Ecto neural progenitor cell (in vitro differentiated cells): Measurements from ENCODE around the gene CFAP410.
"Not testable (repeated sequence)": the region's sequence is repeated elsewhere in the genome, so short reads cannot be mapped to it uniquely, and the experiment has no call there.

Experiments
- DNase-seq: peaks from one replicate; pipeline ENCODE4 v3.0.0-alpha.2; 2018; ENCODE audit warnings: low spot score

CFAP410 gene

DNA sequence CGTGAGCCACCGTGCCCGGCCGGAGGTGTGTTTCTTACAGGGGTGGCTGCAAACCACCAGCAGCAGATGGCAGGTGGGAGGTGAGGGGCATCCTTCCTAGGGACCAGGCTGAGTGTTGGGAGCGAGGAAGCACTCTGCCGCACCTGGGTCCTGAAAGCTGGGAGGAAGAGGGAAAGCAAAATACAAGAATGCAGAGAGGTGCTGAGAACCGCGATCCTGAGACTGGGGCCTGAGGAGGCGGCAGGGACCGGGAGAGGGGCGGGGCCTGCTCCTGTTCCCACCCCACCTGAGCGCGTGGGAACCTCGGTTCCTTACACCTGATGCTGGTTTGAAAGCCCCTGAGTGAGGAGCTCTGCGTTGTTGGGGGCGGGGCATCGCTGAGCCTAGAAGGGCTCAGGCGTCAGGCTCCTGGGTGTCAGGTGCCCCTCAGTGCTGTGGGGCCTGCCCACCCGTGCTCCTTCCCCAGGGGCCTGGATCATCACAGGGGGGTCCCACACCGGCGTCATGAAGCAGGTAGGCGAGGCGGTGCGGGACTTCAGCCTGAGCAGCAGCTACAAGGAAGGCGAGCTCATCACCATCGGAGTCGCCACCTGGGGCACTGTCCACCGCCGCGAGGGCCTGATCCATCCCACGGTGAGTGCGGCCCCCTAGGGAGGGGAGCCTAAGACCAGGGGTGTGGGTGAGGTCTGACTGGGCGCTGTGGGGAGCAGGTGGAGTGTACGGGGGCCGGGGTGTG, 29.7 kb upstream of the CFAP410 start:
- peak; percentile 53 for DNase-seq

DNA sequence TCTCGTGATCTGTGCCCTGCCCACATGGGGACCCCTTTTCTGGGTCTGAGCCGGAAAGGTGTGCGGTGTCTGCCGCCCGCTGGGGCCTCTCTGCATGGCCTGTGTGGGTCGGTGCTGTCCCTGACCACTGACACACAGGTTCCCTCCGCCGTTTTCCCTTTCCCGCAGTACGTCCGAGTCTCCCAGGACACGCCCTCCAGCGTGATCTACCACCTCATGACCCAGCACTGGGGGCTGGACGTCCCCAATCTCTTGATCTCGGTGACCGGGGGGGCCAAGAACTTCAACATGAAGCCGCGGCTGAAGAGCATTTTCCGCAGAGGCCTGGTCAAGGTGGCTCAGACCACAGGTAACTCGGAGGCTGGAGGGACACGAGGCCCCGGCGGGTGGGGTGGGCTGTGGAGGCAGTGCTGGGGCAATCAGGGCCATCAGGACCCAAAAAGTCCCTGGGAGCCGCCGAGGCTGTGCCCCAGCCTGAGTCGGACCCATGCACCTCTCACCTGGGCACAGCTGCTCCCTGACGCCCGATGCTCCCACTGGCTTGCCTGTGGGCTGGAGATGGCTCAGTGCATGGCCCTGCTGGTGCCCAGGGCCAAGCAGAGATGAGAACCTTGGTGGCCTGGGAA, 27.5 kb upstream of the CFAP410 start:
- no peak for DNase-seq

DNA sequence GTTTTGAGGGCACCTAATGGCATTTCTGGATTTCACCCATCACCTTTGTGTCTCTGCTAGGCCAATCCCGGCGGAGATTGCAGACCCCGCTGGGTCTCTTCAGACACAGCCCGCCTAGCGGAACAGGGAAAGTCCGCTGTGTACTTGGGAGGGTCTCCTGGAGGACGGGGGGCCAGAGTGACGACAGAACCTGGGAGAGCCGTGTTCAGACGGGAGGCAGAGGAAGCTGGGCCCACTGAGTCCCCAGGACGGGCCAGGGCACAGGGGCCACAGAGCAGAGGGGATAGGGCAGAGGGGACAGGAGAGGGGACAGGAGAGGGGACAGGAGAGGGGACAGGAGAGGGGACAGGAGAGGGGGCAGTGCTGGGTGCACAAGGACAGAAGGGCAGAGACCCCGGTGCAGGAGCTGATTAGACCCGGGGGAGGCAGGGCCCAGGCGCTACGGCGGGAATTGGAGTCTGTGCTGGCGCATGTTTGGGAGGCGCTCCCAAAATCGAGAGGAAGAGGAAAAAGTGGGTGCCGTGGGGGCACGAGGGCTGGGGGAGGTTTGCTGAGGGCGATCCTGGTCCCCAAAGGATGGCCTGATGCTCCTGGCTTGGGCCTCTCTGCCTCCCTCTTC, 26.9 kb upstream of the CFAP410 start:
- DNase-seq = peak; percentile 39

DNA sequence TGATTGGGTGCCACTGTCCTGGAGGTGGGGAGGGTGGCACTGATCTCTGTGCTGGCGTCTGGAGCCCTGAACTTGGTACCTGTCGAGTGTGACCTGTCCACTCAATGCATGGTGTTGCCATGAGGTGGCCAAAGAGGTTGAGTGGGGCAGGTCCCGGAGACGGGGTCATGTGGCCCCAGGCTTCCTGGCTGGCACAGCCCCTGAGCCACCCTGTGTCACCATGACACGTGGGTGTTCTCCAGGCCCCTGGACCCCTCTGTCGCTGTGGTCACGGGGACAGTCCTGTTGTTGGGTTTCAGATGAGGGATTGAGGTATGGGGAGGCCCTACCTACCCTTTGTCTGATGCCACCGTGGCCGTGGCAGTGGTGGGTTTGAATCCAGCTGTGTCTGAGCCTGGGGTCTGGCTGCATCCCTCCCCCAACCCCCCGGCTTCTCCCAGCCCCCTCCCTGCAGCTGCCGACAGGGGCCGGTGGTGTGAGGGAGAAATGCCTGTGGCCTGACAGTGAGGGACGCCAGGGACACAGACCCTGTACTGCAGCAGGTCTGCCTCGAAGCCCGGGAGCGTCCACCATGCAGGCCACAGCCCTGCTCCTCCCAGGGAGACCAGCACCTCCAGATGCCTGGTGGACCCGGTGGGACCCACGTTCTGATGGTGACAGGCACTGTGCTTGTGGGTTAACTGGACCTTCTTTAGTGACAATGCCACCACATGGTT, 26.2 kb upstream of the CFAP410 start:
- DNase-seq = peak; percentile 42

DNA sequence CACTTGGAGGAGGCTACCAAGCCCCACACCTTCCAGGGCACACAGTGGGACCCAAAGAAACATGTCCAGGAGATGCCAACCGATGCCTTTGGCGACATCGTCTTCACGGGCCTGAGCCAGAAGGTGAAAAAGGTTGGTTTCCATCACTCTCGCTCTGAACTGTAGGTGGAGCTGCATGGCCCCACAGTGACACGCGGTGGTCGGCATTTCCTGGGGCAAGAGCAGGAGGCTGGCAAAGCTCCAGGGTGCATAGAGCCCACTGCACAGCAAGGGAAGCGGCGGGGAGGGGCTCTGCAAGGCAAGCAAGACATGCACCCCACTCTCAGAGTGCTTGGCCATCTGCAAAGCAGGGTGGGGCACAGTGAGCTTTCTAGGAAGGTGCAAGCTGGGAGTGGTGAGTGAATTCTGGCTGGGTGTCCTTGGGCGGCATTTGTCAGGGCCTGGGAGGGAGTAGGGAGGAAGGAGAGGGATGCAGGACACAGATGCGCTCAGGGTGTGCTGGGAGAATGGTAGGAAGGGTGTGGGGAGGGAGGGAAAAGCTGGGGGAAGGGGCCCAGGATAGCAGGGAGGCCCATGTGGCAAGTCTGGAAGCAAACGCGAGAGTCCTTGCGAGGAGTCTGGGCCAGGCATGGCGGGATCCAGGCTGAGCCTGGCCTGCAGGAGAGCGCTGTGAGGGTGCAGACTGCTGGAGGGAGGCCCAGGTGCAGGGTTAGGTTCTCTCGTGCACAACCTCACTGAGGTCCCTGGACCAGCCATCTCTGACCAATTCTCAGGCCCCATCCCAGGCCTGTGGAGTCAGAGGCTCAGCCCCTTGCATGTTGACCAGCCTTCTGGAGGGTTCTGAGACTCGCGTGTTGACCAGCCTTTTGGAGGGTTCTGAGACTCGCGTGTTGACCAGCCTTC, 25.2 kb upstream of the CFAP410 start:
- DNase-seq = peak; percentile 46

DNA sequence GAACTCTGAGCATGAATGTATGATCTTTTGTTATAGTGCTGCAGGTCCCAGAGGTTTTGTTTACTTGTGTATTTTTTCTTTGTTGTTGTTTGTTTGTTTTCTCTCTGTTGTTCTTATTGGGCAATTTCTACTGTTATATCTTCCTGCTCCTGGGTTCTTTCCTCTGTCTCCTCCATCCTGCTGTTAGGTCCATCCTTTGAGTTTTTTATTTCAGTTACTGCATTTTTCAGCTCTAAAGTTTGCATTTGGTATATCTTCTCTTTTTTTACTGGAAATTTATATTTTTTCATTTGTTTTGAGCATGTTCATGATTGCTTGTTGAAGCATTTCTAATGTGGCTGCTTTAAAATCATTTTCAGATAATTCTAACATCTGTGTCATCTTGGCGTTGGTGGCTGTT, 24.1 kb upstream of the CFAP410 start:
- no peak for DNase-seq

DNA sequence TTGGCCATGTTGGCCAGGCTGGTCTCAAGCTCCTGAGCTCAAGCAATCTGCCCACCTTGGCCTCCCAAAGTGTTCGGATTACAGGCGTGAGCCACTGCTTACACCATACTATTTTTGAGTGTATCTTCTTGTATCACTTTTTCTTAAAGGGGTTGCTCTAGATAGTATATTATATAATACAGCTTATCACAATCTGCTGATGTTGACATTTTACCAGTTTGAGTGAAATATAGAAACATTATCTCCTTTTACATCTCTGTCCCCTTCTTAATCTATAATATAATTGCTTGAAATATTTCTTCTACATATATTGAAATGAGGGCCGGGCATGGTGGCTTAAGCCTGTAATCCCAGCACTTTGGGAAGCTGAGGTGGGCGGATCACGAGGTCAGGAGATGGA, 22.7 kb upstream of the CFAP410 start:
- DNase-seq = not testable (repeated sequence)

DNA sequence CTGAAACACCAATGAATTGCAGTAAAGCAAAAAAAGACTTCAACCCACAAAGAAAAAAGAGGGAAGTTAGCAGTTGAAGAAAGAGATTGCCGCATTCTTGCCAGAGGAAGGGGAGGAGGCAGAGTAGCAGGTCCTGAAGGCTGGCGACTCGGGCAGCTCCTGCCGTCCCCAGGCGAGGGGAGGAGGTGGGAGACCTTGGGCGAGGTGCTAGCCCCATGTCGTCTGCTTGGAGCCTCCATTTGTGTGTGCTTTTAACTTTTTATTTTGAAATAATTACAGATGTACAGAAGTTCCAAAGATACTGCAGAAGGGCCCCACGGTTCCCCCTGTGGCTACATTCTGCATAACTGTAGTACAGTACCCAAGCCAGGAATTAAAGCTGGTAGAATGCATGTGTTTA, 21.0 kb upstream of the CFAP410 start:
- no peak for DNase-seq

DNA sequence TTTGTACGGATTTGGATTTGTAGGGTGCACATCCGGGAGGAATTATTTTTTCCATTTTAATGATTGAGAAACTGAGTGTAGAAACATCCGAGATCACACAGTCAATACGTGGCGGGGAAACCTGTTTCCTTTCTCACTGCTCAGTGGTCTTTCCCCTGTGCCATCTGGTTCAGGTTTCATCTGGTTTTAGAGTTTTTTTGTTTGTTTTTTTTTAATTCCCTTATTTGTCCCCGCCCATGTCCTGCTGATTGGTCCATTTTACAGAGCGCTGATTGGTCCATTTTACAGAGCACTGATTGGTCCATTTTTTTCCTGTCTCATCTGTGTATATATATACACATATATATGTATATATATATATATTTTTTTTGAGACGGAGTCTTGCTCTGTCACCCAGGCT, 20.2 kb upstream of the CFAP410 start:
- DNase-seq = no peak

DNA sequence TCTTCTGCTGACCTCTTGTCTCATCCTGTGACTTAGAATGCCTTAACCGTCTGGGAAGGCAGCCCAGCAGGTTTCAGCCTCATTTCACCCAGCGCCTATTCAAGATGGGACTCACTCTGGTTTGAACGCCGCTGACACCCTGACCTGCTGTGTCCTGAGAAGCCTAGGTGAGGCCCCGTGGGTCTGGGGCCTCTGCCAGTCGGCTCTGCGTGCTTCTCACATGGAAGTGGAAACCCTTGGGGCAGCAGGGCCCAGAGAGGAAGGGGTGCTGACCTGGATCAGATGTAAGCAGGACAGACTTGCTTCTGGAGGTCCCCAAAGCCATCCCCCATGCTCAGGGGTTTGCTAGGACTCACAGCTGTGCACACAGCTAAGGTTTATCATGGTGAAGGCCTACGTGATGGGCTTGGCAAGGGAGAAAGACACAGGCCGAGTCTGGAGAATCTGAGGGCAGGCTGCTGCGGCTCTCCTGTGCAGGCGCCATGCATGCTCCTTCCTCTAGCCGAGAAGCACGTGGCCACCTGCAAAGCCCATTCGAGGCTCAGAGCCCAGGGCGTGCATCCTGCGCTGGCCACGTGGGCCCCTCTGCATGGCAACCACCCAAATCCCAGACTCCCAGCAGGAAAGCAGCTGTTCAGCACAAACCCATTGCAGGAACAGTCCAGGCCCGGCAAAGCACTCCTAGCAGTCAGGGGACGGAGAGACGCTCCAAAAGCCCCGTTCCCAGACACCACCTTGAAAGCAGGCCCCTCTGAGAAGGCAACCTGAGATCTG, 18.1 kb upstream of the CFAP410 start:
- no peak for DNase-seq

DNA sequence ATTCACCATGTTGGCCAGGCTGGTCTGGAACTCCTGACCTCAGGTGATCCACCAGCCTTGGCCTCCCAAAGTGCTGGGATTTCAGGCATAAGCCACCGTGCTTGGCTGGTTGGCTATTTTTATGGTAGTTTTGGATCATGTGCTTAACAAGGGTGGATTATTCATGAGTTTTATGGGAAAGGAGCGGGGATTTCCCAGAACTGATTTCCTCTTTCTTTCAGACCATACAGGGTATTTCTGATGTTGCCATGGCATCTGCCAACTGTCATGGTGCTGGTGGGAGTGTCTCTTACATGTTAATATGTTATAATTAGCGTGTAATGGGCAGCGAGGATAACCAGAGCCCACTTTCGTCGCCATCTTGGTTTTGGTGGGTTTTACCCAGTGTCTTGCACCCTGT, 17.4 kb upstream of the CFAP410 start:
- DNase-seq = no peak

DNA sequence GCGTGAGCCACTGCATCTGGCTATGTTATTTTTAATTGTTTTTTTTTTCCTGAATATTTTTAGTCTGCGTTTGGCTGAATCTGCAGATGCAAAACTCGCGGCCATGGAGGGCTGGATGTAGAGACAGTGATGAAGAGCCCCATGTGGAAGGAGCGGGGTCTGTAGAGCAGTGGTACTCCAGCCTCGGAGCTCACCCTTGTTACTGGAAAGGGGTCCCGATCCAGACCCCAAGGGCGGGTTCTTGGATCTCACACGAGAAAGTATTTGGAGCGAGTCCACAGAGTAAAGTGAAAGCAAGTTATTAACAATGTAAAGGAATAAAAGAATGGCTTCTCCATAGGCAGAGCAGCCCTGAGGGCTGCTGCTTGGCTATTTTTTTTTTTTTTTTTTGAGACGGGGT, 17.0 kb upstream of the CFAP410 start:
- DNase-seq = no peak

DNA sequence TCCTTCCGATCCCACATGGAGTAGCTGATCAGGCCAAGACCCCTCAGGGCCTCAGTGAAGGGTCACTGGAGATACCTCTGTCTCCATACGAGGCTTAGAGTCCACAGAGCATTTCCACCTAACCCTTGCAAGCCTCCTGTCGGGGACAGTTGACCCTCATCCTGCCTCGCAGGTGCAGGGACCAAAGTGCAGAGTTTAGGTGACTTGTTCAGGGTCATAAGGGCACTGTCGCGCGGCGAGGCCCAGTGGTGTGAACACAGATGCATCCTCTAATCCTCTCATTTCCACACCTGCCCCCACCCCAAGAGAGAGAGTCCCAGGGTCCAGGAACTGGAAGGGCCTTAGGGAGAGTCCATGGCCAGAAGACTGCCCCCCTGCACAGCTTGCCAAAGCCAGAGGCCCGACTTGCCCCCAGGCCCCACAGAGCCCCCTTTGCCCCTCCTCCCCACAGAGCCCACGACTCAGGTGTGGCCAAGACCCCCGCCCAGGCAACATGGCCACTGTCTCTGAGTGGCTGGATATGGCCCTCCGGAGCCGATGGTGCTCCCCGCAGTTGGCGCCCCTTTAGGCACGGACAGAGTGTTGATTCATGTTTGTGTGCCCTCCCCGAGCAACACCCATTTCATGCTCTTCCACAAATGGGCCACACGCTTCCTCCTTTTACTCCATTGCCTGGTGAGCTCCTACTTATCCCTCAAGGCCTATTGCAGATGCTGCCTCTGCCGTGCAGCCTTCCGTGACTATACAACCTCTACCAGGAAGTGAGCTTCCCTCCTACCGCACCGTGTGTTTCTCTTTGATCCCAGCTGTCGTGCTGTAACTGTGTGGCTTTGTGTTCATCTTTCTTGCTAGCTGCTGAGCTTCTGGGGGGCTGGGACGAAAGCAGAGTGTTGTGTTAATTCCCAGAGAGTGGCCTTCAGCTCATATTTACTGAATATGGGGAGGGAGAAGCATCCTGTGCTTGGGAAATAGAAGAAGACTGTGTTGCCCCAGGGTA, 15.9 kb upstream of the CFAP410 start:
- no peak for DNase-seq

DNA sequence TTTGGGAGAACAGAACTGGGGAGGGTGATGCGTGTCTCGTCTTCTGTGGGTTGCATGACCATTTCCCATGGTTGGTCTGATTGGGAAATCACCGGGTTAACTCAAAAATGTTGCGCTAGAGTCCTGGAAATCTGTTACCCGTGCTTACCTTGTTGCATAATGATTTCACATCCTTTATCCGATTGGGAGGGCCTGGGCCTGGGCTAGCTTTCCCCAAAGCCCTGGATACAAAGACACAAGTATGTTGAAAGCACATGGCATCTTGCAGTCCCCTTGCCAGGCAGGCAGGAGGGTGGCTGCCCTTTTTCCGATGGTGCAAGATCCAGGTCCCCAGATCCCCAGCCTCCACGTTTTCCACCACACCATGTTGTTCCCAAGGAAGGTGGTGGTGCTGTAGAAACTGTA, 14.8 kb upstream of the CFAP410 start:
- DNase-seq = no peak

DNA sequence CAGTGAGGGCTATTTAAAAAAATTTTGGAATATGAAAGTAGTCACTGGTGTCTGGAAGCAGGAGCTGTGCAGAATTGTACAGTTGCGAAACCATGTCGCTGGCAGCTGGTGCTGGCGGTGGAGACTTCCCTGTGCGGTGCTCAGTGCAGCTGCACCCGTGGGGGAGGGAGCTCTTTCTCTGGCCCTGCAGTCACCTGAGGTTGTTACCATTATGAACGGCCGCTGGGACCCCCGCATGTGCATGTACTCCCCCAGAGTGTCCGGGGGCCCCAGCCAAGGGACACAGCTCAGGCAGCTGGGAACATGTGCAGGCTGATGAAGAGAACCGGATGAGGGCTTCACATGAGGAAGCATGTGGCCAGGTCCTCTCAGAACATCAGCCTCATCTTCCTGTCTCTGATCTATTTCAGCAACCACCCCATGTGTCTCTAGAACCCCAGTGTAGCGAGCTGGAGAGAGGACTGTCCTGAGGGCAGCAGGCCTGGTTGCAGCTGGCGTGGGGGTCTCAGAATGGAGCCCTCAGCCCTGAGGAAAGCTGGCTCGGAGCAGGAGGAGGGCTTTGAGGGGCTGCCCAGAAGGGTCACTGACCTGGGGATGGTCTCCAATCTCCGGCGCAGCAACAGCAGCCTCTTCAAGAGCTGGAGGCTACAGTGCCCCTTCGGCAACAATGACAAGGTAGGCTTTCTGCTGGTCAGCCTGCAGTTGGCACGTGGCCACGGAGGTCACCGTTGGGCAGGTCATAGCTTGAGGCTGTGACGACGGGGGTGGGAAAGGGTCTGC, 14.2 kb upstream of the CFAP410 start, which contains the start of gene TRPM2:
Gene TRPM2, plus strand, starts transcription at position 431 of the 780 bp plus-strand sequence. Its CDS starts 80 bp downstream, at position 511.
- DNase-seq = no peak

DNA sequence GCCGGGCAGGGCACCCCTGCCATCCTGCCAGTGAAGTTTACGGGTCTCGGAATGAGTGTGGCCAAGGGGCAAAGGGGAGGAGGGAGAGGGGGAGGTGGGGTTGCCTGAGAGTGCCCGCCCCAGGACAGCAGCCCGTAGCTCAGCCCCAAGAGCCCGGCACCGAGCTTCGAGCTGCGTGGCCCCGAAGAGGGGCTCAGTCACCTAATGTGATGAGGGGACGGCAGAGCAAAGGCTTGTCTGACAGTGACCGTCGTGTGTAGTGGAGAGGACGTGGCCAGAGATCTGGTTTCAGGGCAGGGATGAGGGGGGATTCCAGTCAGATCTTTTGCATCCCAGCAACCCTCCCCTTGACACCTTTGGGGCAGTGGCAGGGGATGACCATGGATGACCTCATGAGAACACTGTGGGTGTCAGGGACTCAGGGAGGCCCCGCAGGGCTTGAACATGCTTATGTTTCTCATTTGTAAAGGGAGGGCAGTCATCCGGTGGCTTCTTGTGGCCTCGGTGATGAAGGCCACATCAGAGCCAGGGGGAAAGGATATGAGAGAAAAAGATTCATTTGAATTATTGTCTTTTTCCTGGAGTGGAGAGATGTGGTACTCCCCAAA, 13.2 kb upstream of the CFAP410 start:
- no peak for DNase-seq

DNA sequence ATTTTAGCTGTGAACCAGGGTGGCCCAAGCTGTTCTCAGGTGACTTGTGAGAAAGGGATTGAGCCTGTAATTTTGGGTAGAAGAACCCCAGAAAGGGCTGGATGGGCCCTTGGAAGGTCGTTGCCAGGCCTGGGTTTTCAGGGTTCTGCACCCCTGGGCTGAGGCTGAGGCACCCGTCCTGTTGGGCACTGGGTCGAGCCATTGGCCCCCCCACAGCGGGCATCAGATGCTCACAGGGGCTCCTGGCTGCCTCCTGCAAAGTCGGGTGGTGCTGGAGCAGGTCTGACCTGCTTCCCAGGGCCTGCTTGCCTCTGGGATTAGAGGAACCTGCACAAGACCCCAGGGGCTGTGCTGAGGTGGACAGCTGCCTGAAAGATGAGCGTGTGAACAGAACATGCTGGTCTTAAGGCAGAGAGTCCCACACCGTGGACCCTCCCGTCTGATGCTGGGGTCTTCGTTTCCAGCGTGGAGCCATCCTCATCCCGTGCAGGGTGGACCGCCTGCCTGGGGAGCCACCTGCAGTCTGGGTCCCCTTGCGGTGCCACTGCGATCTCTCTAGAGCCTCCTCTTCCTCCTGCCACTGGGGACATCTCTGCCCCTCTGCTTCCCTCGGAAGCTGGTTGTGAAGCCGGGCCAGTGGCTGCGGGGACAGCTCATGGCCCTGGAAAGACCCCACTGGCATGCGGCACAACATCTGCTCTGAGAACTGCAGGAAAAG, 12.5 kb upstream of the CFAP410 start:
- DNase-seq = no peak
